Measurements from ENCODE around the gene MARS1. TPM values are rescaled to one million over a fixed set of nuclear protein-coding genes. Genes with fewer than 3 reads are reported as not detected.

MARS1 gene
- total and polyA plus RNA-seq, 2 donors (not counting 1 experiment from before 2014, with no cell fraction given): 89.9 to 352 TPM

DNA sequence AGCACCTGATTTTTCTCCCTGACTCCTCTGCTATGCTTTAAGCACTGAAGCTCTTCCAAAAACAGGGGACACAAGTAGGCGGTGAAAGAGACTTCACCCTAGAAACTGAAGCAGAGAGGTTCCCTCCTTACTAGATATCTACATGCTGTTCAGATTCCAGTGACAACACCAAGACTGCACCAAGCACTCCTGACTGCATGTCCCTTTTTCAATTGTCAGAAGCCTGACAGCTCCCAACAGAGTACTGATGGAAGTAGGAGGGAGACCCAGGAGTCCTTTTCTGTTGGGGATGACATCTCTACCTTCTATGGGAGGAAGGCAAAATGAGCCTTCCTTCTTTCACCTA, 48.7 kb downstream of the MARS1 start:
- Histone ChIP-seq H3K4me1 (ENCODE audit: control insufficient read depth, extremely low read depth, insufficient read depth, low read length) (no peaks in the 10 kb centered on the region), H3K4me3 (replicated peaks in 1 of 4; ENCODE audit: control extremely low read depth in 1 of 4, insufficient read depth in 1 of 4, low read depth in 3 of 4, low read length in 4 of 4) (no peak overlapping the region), H2AFZ (ENCODE audit: low read length) (no peak overlapping the region), H4K20me1 (ENCODE audit: control insufficient read depth, extremely low read depth, insufficient read depth, low read length) (no peaks in the 10 kb centered on the region), H3K79me2 (ENCODE audit: control insufficient read depth, insufficient read depth, low read length) (peaks cover 2% of the 10 kb centered on the region), H3K9me3 (ENCODE audit: control insufficient read depth, insufficient read depth, low read depth, low read length) (no peaks in the 10 kb centered on the region), H3K9ac (ENCODE audit: insufficient read depth, low read length) (no peak overlapping the region), H3K36me3 (ENCODE audit: control insufficient read depth, insufficient read depth, low read length) (peaks cover 18% of the 10 kb centered on the region), H3K27ac (ENCODE audit: insufficient read depth, low read length) (no peak overlapping the region), H3K4me2 (ENCODE audit: extremely low read depth, insufficient read depth, low read length) (no peak overlapping the region), H3K27me3 (ENCODE audit: control insufficient read depth, insufficient read depth, low read length) (no peaks in the 10 kb centered on the region)
- DNase-seq (ENCODE audit: low read depth in 2 of 2): no peak
- TF ChIP-seq EZH2 (IDR thresholded peaks at IDR 0.05; ENCODE audit: low read length, missing control alignments): no peak
- TF ChIP-seq, protein P1, sequence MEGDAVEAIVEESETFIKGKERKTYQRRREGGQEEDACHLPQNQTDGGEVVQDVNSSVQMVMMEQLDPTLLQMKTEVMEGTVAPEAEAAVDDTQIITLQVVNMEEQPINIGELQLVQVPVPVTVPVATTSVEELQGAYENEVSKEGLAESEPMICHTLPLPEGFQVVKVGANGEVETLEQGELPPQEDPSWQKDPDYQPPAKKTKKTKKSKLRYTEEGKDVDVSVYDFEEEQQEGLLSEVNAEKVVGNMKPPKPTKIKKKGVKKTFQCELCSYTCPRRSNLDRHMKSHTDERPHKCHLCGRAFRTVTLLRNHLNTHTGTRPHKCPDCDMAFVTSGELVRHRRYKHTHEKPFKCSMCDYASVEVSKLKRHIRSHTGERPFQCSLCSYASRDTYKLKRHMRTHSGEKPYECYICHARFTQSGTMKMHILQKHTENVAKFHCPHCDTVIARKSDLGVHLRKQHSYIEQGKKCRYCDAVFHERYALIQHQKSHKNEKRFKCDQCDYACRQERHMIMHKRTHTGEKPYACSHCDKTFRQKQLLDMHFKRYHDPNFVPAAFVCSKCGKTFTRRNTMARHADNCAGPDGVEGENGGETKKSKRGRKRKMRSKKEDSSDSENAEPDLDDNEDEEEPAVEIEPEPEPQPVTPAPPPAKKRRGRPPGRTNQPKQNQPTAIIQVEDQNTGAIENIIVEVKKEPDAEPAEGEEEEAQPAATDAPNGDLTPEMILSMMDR (conservative IDR thresholded peaks at IDR 0.05 in 1 of 2, IDR thresholded peaks at IDR 0.05 in 1 of 2; ENCODE audit: low read depth in 1 of 2, low read length in 2 of 2): no peak

DNA sequence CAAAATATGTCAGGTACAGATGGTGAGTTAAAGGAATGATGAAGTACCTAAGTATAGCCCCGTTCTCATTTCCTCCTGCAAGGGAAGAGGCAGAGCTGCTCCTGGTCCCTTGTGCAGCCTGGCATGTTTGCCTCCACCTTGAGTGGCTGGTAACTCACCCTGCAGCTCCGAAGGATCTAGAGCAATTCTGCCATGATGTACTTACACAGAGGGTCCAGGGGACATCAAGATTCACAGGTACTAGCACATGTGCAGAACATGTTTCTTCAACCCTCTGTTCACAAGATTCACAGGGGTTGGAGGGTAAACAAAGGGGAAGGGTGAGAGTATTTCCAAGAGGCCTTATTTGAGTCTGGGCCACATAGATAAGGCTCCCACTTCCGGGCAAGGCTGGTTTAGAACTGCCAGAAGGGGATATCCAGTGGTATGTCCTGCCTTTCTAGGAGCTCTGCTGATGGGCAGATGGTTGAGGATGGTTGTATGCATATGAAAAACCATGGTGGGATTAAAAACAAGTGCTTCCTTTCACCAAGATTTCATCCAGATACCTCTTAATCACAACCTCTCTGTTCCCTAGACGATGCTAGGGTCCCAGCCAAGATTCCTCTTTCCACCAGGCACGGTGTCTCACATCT, 51.4 kb downstream of the MARS1 start:
- Histone ChIP-seq H3K79me2 (ENCODE audit: control insufficient read depth, insufficient read depth, low read length) (peaks cover 8% of the 10 kb centered on the region), H3K27ac (ENCODE audit: insufficient read depth, low read length) (no peak overlapping the region), H3K36me3 (ENCODE audit: control insufficient read depth, insufficient read depth, low read length) (peaks cover 9% of the 10 kb centered on the region), H3K4me2 (ENCODE audit: extremely low read depth, insufficient read depth, low read length) (no peak overlapping the region), H2AFZ (ENCODE audit: low read length) (no peak overlapping the region), H3K9ac (ENCODE audit: insufficient read depth, low read length) (no peak overlapping the region), H3K4me3 (replicated peaks in 1 of 4; ENCODE audit: control extremely low read depth in 1 of 4, insufficient read depth in 1 of 4, low read depth in 3 of 4, low read length in 4 of 4) (no peak overlapping the region), H4K20me1 (ENCODE audit: control insufficient read depth, extremely low read depth, insufficient read depth, low read length) (no peaks in the 10 kb centered on the region), H3K9me3 (ENCODE audit: control insufficient read depth, insufficient read depth, low read depth, low read length) (no peaks in the 10 kb centered on the region), H3K27me3 (ENCODE audit: control insufficient read depth, insufficient read depth, low read length) (no peaks in the 10 kb centered on the region), H3K4me1 (ENCODE audit: control insufficient read depth, extremely low read depth, insufficient read depth, low read length) (no peaks in the 10 kb centered on the region)
- DNase-seq (ENCODE audit: low read depth in 2 of 2): no peak
- no peak for TF ChIP-seq EZH2 (IDR thresholded peaks at IDR 0.05; ENCODE audit: low read length, missing control alignments)
- TF ChIP-seq, protein P1 (conservative IDR thresholded peaks at IDR 0.05 in 1 of 2, IDR thresholded peaks at IDR 0.05 in 1 of 2; ENCODE audit: low read depth in 1 of 2, low read length in 2 of 2): no peak

DNA sequence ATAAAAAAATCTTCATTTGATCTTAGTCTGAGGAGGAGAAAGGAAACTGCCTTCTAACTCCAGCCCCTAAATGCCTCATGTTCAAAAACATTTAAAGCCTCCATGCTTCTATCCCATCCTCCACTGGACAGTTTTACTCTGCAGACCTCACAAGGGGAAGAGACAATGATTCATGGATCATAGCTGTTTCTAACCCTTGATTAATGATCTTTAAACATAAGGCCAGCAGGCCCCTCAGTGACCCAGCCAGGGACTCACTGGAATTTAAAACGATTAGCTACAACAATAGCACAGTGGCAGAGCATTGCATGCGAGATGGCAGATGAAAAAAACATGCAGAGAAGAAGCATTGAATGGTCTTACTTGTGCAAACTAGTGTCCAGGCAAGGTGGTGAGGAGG, 53.1 kb downstream of the MARS1 start:
- TF ChIP-seq EZH2 (IDR thresholded peaks at IDR 0.05; ENCODE audit: low read length, missing control alignments): no peak
- TF ChIP-seq, protein P1 (conservative IDR thresholded peaks at IDR 0.05 in 1 of 2, IDR thresholded peaks at IDR 0.05 in 1 of 2; ENCODE audit: low read depth in 1 of 2, low read length in 2 of 2): no peak
- no peaks in the 10 kb centered on the region for H3K27me3 ChIP-seq (ENCODE audit: control insufficient read depth, insufficient read depth, low read length)
- peaks cover 22% of the 10 kb centered on the region for H3K79me2 ChIP-seq (ENCODE audit: control insufficient read depth, insufficient read depth, low read length)
- peaks cover 3% of the 10 kb centered on the region for H3K4me1 ChIP-seq (ENCODE audit: control insufficient read depth, extremely low read depth, insufficient read depth, low read length)
- no peak overlapping the region for H3K4me3 ChIP-seq (replicated peaks in 1 of 4; ENCODE audit: control extremely low read depth in 1 of 4, insufficient read depth in 1 of 4, low read depth in 3 of 4, low read length in 4 of 4)
- H4K20me1 ChIP-seq (ENCODE audit: control insufficient read depth, extremely low read depth, insufficient read depth, low read length): no peaks in the 10 kb centered on the region
- no peak overlapping the region for H3K27ac ChIP-seq (ENCODE audit: insufficient read depth, low read length)
- no peak overlapping the region for H2AFZ ChIP-seq (ENCODE audit: low read length)
- H3K9ac ChIP-seq (ENCODE audit: insufficient read depth, low read length): no peak overlapping the region
- peak in 1 of 2 donors; percentile 44 for DNase-seq (ENCODE audit: low read depth in 2 of 2)
- H3K36me3 ChIP-seq (ENCODE audit: control insufficient read depth, insufficient read depth, low read length): peaks cover 5% of the 10 kb centered on the region
- H3K4me2 ChIP-seq (ENCODE audit: extremely low read depth, insufficient read depth, low read length): no peak overlapping the region
- H3K9me3 ChIP-seq (ENCODE audit: control insufficient read depth, insufficient read depth, low read depth, low read length): no peaks in the 10 kb centered on the region
